Endothelial cell of umbilical vein (primary cell): ENCODE data around the gene CACNG4.

Experiments
- EZH2 ChIP-seq: IDR thresholded peaks from 2 replicates; pipeline ENCODE4 v1.6.1; 2012; ENCODE audit warnings: borderline replicate concordance, low read depth, mild to moderate bottlenecking, moderate library complexity, low read length, inconsistent platforms; ENCODE audit not compliant: severe bottlenecking
- POLR2A ChIP-seq: IDR thresholded peaks from 2 replicates; pipeline ENCODE4 v1.6.1; 2012; ENCODE audit warnings: low read depth, mild to moderate bottlenecking, control low read depth, low read length
- POLR2AphosphoS5 ChIP-seq: IDR thresholded peaks from 2 replicates; pipeline ENCODE4 v1.6.1; 2012; ENCODE audit warnings: low read depth, mild to moderate bottlenecking, control low read depth, low read length, moderate library complexity; ENCODE audit not compliant: insufficient read depth
- TF ChIP-seq, protein P1 (sequence below), 2 donors: IDR thresholded peaks; 1 replicate in 1 of 2; 2 replicates in 1 of 2; pipeline ENCODE4 v1.5.1; 2011; ENCODE audit warnings: low read length in 2 of 2, mild to moderate bottlenecking in 2 of 2, moderate library complexity in 2 of 2, control low read depth in 1 of 2, inconsistent platforms in 1 of 2, low read depth in 1 of 2; ENCODE audit not compliant: insufficient read depth in 1 of 2; ENCODE audit errors: extremely low read depth in 1 of 2
- TF ChIP-seq, protein P2 (sequence below): IDR thresholded peaks from 2 replicates; pipeline ENCODE4 v1.6.1; 2011; ENCODE audit not compliant: insufficient read depth, insufficient read length

DNA sequence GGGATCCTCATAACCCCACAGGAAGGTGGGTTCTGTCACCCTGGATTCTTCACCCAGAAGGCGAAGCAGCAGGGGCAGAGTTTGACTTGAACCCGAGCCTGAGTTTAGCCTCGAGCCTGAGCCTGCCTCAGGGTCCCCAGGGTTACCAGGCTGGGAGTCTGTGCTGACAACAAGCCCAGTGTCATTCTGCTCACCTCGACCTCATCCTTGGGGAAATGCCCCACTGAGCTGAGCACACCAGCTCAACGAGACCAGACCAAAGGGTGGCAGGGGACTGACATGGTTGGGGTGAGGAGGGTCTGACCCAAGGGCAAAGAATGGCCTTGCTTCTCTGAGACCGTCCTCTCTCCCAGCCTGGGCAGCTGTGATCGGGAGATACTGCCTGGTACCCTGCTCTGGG lies 20.2 kb downstream of the CACNG4 start:
- TF ChIP-seq, protein P1, sequence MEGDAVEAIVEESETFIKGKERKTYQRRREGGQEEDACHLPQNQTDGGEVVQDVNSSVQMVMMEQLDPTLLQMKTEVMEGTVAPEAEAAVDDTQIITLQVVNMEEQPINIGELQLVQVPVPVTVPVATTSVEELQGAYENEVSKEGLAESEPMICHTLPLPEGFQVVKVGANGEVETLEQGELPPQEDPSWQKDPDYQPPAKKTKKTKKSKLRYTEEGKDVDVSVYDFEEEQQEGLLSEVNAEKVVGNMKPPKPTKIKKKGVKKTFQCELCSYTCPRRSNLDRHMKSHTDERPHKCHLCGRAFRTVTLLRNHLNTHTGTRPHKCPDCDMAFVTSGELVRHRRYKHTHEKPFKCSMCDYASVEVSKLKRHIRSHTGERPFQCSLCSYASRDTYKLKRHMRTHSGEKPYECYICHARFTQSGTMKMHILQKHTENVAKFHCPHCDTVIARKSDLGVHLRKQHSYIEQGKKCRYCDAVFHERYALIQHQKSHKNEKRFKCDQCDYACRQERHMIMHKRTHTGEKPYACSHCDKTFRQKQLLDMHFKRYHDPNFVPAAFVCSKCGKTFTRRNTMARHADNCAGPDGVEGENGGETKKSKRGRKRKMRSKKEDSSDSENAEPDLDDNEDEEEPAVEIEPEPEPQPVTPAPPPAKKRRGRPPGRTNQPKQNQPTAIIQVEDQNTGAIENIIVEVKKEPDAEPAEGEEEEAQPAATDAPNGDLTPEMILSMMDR (IDR thresholded peaks at IDR 0.05; ENCODE audit: extremely low read depth in 1 of 2, insufficient read depth in 1 of 2, low read depth in 1 of 2, low read length in 2 of 2): no peak
- TF ChIP-seq EZH2 (no peak), POLR2A (no peak), POLR2AphosphoS5 (no peak)
- TF ChIP-seq, protein P2, sequence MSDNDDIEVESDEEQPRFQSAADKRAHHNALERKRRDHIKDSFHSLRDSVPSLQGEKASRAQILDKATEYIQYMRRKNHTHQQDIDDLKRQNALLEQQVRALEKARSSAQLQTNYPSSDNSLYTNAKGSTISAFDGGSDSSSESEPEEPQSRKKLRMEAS: no peak
